Neural cell (in vitro differentiated cells): ENCODE data around the gene LSM10. TPM values are rescaled to one million over a fixed set of nuclear protein-coding genes. Genes with fewer than 3 reads are reported as not detected.

Experiments
- H2AFZ ChIP-seq: fragments of 200-600, 300-800 bp; sonication (generic), shearing (Covaris generic); 2 replicates; pipeline ENCODE4 v1.6.0; 2014; ENCODE audit warnings: low read depth, mild to moderate bottlenecking, antibody characterized with exemption, low read length, moderate library complexity
- H3F3A ChIP-seq: fragments of 200-600 bp; shearing (Covaris generic); 2 replicates; pipeline ENCODE4 v1.6.1; 2016; ENCODE audit warnings: mild to moderate bottlenecking, moderate library complexity, mixed read lengths, antibody characterized with exemption, low read length; ENCODE audit not compliant: insufficient read depth, poor library complexity, severe bottlenecking
- H3K27ac ChIP-seq: fragments of 200-600, 300-800 bp; sonication (generic), shearing (Covaris generic); 2 replicates; pipeline ENCODE4 v1.5.1; 2014; ENCODE audit warnings: mild to moderate bottlenecking, low read length, moderate library complexity
- H3K27me3 ChIP-seq: fragments of 300-800, 200-600 bp; sonication (generic), shearing (Covaris generic); 2 replicates; pipeline ENCODE4 v1.6.0; 2014; ENCODE audit warnings: mild to moderate bottlenecking, low read depth, low read length, moderate library complexity; ENCODE audit not compliant: insufficient read depth
- H3K36me3 ChIP-seq: fragments of 300-800, 200-600 bp; sonication (generic), shearing (Covaris generic); 2 replicates; pipeline ENCODE4 v1.5.1; 2014; ENCODE audit warnings: mild to moderate bottlenecking, antibody characterized with exemption, low read length, moderate library complexity; ENCODE audit not compliant: insufficient read depth
- H3K4me2 ChIP-seq: fragments of 300-800, 200-600 bp; sonication (generic), shearing (Covaris generic); 2 replicates; pipeline ENCODE4 v1.6.0; 2014; ENCODE audit warnings: mild to moderate bottlenecking, low read length
- H3K4me3 ChIP-seq: fragments of 300-800, 200-600 bp; sonication (generic), shearing (Covaris generic); 2 replicates; pipeline ENCODE4 v1.5.1; 2014; ENCODE audit warnings: mild to moderate bottlenecking, low read length, moderate library complexity
- H3K79me2 ChIP-seq: fragments of 200-600 bp; shearing (Covaris generic); replicated peaks from 2 replicates; pipeline ENCODE4 v1.6.0; 2014; ENCODE audit warnings: mild to moderate bottlenecking, low read length, moderate library complexity; ENCODE audit not compliant: insufficient read depth
- H3K9ac ChIP-seq: fragments of 300-800, 200-600 bp; sonication (generic), shearing (Covaris generic); 2 replicates; pipeline ENCODE4 v1.6.1; 2016; ENCODE audit warnings: mild to moderate bottlenecking, low read length, mixed read lengths
- H3K9me2 ChIP-seq: fragments of 200-600 bp; shearing (Covaris generic); 2 replicates; pipeline ENCODE4 v1.6.1; 2016; ENCODE audit warnings: mild to moderate bottlenecking, low read length, mixed read lengths; ENCODE audit not compliant: insufficient read depth
- H3K9me3 ChIP-seq: fragments of 200-600, 300-800 bp; sonication (generic), shearing (Covaris generic); 2 replicates; pipeline ENCODE4 v1.6.1; 2016; ENCODE audit warnings: mild to moderate bottlenecking, mixed run types, low read length, moderate library complexity, mixed read lengths
- H4K20me1 ChIP-seq: fragments of 200-600 bp; shearing (Covaris generic); 2 replicates; pipeline ENCODE4 v1.6.1; 2016; ENCODE audit warnings: mild to moderate bottlenecking, mixed run types; ENCODE audit not compliant: insufficient read depth
- EP300 ChIP-seq: fragments of 450-650 bp; conservative IDR thresholded peaks from 2 replicates; pipeline ENCODE4 v1.6.1; 2014; ENCODE audit warnings: antibody characterized with exemption, mild to moderate bottlenecking, moderate library complexity; ENCODE audit not compliant: poor library complexity, severe bottlenecking
- EZH2 ChIP-seq: fragments of 200-600, 300-800 bp; shearing (Covaris generic), sonication (generic); IDR thresholded peaks from 2 replicates; pipeline ENCODE4 v1.6.1; 2014; ENCODE audit warnings: antibody characterized with exemption, low read length, borderline replicate concordance, mild to moderate bottlenecking; ENCODE audit not compliant: insufficient read depth, poor library complexity, severe bottlenecking
- MXI1 ChIP-seq: fragments of 450-650 bp; conservative IDR thresholded peaks from 2 replicates; pipeline ENCODE4 v1.6.1; 2014; ENCODE audit warnings: antibody characterized with exemption, mild to moderate bottlenecking; ENCODE audit not compliant: poor library complexity, severe bottlenecking
- POLR2AphosphoS5 ChIP-seq: IDR thresholded peaks from 2 replicates; pipeline ENCODE4 v1.6.1; 2012
- RAD21 ChIP-seq: fragments of 450-650 bp; conservative IDR thresholded peaks from 2 replicates; pipeline ENCODE4 v1.6.1; 2014; ENCODE audit warnings: antibody characterized with exemption, mild to moderate bottlenecking, moderate library complexity
- SMC3 ChIP-seq: fragments of 450-650 bp; conservative IDR thresholded peaks from 2 replicates; pipeline ENCODE4 v1.6.1; 2014; ENCODE audit warnings: antibody characterized with exemption, mild to moderate bottlenecking, moderate library complexity; ENCODE audit not compliant: poor library complexity
- TAF1 ChIP-seq: IDR thresholded peaks from 2 replicates; pipeline ENCODE4 v1.6.1; 2012; ENCODE audit warnings: low read depth
- polyA plus RNA-seq: library from polyadenylated mRNA; depleted of rRNA; stranded (reverse); fragments of >200 nt; gene quantifications from 2 replicates; pipeline ENCODE4 v1.2.3, GENCODE V29; 2014
- TF ChIP-seq, protein P1 (sequence below): IDR thresholded peaks from 2 replicates; pipeline ENCODE4 v1.6.1; 2012; ENCODE audit warnings: borderline replicate concordance
- TF ChIP-seq, protein P2 (sequence below): fragments of 450-650 bp; IDR thresholded peaks from 2 replicates; pipeline ENCODE4 v1.5.1; 2014; ENCODE audit warnings: antibody characterized with exemption, mild to moderate bottlenecking, moderate library complexity; ENCODE audit not compliant: poor library complexity, severe bottlenecking

Gene LSM10
- polyA plus RNA-seq, 1 donor from 2014 or later: 1.3 TPM

GRCh38 chr1:36351227-36351977 lies 46.3 kb downstream of the LSM10 start:
- H3K9me2 ChIP-seq: no peaks in the 10 kb centered on the region
- H4K20me1 ChIP-seq: no peaks in the 10 kb centered on the region
- no peaks in the 10 kb centered on the region for H3K9me3 ChIP-seq
- no peaks in the 10 kb centered on the region for H3K79me2 ChIP-seq
- TF ChIP-seq MXI1 (no peak), EP300 (no peak), EZH2 (no peak), RAD21 (no peak)
- TF ChIP-seq, protein P1, sequence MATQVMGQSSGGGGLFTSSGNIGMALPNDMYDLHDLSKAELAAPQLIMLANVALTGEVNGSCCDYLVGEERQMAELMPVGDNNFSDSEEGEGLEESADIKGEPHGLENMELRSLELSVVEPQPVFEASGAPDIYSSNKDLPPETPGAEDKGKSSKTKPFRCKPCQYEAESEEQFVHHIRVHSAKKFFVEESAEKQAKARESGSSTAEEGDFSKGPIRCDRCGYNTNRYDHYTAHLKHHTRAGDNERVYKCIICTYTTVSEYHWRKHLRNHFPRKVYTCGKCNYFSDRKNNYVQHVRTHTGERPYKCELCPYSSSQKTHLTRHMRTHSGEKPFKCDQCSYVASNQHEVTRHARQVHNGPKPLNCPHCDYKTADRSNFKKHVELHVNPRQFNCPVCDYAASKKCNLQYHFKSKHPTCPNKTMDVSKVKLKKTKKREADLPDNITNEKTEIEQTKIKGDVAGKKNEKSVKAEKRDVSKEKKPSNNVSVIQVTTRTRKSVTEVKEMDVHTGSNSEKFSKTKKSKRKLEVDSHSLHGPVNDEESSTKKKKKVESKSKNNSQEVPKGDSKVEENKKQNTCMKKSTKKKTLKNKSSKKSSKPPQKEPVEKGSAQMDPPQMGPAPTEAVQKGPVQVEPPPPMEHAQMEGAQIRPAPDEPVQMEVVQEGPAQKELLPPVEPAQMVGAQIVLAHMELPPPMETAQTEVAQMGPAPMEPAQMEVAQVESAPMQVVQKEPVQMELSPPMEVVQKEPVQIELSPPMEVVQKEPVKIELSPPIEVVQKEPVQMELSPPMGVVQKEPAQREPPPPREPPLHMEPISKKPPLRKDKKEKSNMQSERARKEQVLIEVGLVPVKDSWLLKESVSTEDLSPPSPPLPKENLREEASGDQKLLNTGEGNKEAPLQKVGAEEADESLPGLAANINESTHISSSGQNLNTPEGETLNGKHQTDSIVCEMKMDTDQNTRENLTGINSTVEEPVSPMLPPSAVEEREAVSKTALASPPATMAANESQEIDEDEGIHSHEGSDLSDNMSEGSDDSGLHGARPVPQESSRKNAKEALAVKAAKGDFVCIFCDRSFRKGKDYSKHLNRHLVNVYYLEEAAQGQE: no peak
- H3K27ac ChIP-seq: no peak overlapping the region
- no peaks in the 10 kb centered on the region for H3F3A ChIP-seq
- H3K27me3 ChIP-seq: no peaks in the 10 kb centered on the region
- no peak overlapping the region for H3K4me2 ChIP-seq
- no peak overlapping the region for H2AFZ ChIP-seq
- no peak overlapping the region for H3K4me3 ChIP-seq
- no peaks in the 10 kb centered on the region for H3K36me3 ChIP-seq
- H3K9ac ChIP-seq: no peak overlapping the region

DNA sequence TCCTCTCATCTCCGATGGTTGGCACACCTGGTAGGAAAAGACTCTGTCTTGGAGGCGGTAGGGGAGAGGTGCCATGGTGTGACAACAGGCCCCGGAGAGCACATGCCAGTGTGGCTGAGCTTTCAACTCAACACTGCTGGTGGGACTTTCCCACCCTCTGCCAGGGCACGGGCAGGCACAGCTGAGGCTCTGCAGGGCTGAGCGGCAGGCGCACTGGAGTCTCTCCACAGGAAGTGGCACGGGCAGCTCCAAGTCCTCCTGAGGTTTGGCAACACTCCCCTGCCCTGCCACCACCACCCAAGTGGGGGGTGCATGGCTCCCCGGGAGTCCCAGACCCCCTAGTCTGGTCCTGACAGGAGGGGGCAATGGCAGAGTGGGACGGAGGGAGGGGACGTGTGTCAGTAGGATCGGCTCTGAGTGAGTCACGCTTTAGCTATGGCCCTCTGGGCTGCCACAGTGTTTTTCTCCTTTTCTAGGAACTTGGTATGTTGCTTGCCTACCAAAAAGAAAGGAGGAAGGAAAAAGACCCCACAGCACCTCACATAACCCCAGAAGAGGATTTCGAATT lies 47.0 kb downstream of the LSM10 start:
- Histone ChIP-seq H3K9me3 (no peaks in the 10 kb centered on the region), H3K9ac (no peak overlapping the region), H3K79me2 (no peaks in the 10 kb centered on the region), H4K20me1 (no peaks in the 10 kb centered on the region), H3K36me3 (no peaks in the 10 kb centered on the region), H3K4me2 (no peak overlapping the region), H3K9me2 (no peaks in the 10 kb centered on the region), H3K27me3 (no peaks in the 10 kb centered on the region), H3K27ac (no peak overlapping the region), H3K4me3 (no peak overlapping the region), H3F3A (no peaks in the 10 kb centered on the region), H2AFZ (no peak overlapping the region)
- TF ChIP-seq, protein P1: no peak
- TF ChIP-seq POLR2AphosphoS5 (no peak), MXI1 (no peak), EP300 (no peak), TAF1 (no peak), SMC3 (no peak), EZH2 (no peak), RAD21 (no peak)
- TF ChIP-seq, protein P2, sequence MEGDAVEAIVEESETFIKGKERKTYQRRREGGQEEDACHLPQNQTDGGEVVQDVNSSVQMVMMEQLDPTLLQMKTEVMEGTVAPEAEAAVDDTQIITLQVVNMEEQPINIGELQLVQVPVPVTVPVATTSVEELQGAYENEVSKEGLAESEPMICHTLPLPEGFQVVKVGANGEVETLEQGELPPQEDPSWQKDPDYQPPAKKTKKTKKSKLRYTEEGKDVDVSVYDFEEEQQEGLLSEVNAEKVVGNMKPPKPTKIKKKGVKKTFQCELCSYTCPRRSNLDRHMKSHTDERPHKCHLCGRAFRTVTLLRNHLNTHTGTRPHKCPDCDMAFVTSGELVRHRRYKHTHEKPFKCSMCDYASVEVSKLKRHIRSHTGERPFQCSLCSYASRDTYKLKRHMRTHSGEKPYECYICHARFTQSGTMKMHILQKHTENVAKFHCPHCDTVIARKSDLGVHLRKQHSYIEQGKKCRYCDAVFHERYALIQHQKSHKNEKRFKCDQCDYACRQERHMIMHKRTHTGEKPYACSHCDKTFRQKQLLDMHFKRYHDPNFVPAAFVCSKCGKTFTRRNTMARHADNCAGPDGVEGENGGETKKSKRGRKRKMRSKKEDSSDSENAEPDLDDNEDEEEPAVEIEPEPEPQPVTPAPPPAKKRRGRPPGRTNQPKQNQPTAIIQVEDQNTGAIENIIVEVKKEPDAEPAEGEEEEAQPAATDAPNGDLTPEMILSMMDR: no peak
